SK-N-SH (cell line): Measurements from ENCODE around the gene C1orf159. TPM values are rescaled to one million over a fixed set of nuclear protein-coding genes. Genes with fewer than 3 reads are reported as not detected.
"Not testable (repeated sequence)": the region's sequence is repeated elsewhere in the genome, so short reads cannot be mapped to it uniquely, and the experiment has no call there.

Experiments used
- CTCF ChIA-PET: fragments of 300-600, 350-600 bp; formaldehyde crosslinking; extraction: SDS; loops from one replicate; lab custom pipeline; 2021; lab: Yijun Ruan, JAX
- POLR2A ChIA-PET: fragments of 350-600 bp; sonication (Branson Sonifier 250); formaldehyde crosslinking; extraction: SDS; loops from one replicate; lab custom pipeline; 2020; ENCODE audit warnings: antibody characterized with exemption, inconsistent platforms; lab: Yijun Ruan, JAX
- DNase-seq: peaks from one replicate; pipeline ENCODE4 v3.0.0; 2012
- H2AFZ ChIP-seq: fragments of 200-600 bp; sonication (generic); 2 replicates; pipeline ENCODE4 v1.8.1; 2016; ENCODE audit warnings: antibody characterized with exemption, mild to moderate bottlenecking, low read depth
- H3F3A ChIP-seq: fragments of 200-600 bp; sonication (generic); replicated peaks from 2 replicates; pipeline ENCODE3; 2016; ENCODE audit warnings: antibody characterized with exemption, mild to moderate bottlenecking; ENCODE audit not compliant: insufficient read depth
- H3K27ac ChIP-seq, 2 experiments: fragments of 200-500 bp in 1 of 2; fragments of 200-600 bp in 1 of 2; sonication (Bioruptor generic) in 1 of 2; sonication (generic), shearing (Covaris generic) in 1 of 2; 2 replicates each; pipeline versions ENCODE4 v1.5.1 to v1.6.1; 2014 to 2016; ENCODE audit warnings: low read depth in 2 of 2, inconsistent platforms in 1 of 2, low read length in 1 of 2, mild to moderate bottlenecking in 1 of 2, mixed read lengths in 1 of 2
- H3K27me3 ChIP-seq: fragments of 200-600 bp; sonication (generic), shearing (Covaris generic); 2 replicates; pipeline ENCODE4 v1.6.1; 2016; ENCODE audit warnings: mixed run types; ENCODE audit not compliant: insufficient read depth
- H3K36me3 ChIP-seq, 2 experiments: fragments of 200-500 bp in 1 of 2; fragments of 200-600 bp in 1 of 2; sonication (Bioruptor generic) in 1 of 2; sonication (generic) in 1 of 2; replicated peaks in 1 of 2; 2 replicates each; pipeline versions ENCODE3 to v1.5.1; 2014 to 2016; ENCODE audit warnings: low read length in 1 of 2, mild to moderate bottlenecking in 1 of 2; ENCODE audit not compliant: insufficient read depth in 2 of 2, control insufficient read depth in 1 of 2
- H3K4me1 ChIP-seq, 2 experiments: fragments of 200-500 bp in 1 of 2; fragments of 200-600 bp in 1 of 2; sonication (Bioruptor generic) in 1 of 2; sonication (generic), shearing (Covaris generic) in 1 of 2; 2 replicates each; pipeline versions ENCODE4 v1.5.1 to v1.6.1; 2014 to 2016; ENCODE audit warnings: low read depth in 1 of 2, low read length in 1 of 2, mixed run types in 1 of 2; ENCODE audit not compliant: insufficient read depth in 2 of 2, control insufficient read depth in 1 of 2
- H3K4me2 ChIP-seq: fragments of 200-600 bp; sonication (generic), shearing (Covaris generic); 2 replicates; pipeline ENCODE4 v1.6.1; 2017; ENCODE audit warnings: mixed run types
- H3K4me3 ChIP-seq, 2 experiments: fragments of 200-500 bp in 1 of 2; fragments of 200-600 bp in 1 of 2; sonication (Bioruptor generic) in 1 of 2; sonication (generic), shearing (Covaris generic) in 1 of 2; 2 replicates each; pipeline versions ENCODE4 v1.5.1 to v1.8.1; 2014 to 2016; ENCODE audit warnings: low read depth in 2 of 2, inconsistent platforms in 1 of 2, low read length in 1 of 2, mild to moderate bottlenecking in 1 of 2, mixed read lengths in 1 of 2, moderate library complexity in 1 of 2
- H3K79me2 ChIP-seq: fragments of 200-600 bp; sonication (generic); 2 replicates; pipeline ENCODE4 v1.8.1; 2017; ENCODE audit warnings: mild to moderate bottlenecking; ENCODE audit not compliant: insufficient read depth
- H3K9ac ChIP-seq: fragments of 200-600 bp; sonication (generic); 2 replicates; pipeline ENCODE4 v1.6.1; 2017; ENCODE audit warnings: mixed run types
- H3K9me2 ChIP-seq: fragments of 200-600 bp; sonication (generic); 2 replicates; pipeline ENCODE4 v1.6.1; 2017; ENCODE audit warnings: mixed run types
- H3K9me3 ChIP-seq: fragments of 200-600 bp; sonication (generic); 2 replicates; pipeline ENCODE4 v1.6.1; 2017; ENCODE audit warnings: mixed run types, mild to moderate bottlenecking, moderate library complexity
- H4K20me1 ChIP-seq: fragments of 200-600 bp; sonication (generic); 2 replicates; pipeline ENCODE4 v1.6.1; 2017; ENCODE audit warnings: mild to moderate bottlenecking, mixed run types; ENCODE audit not compliant: insufficient read depth
- ELF1 ChIP-seq: IDR thresholded peaks from 2 replicates; pipeline ENCODE4 v1.4.0; 2012
- FOSL2 ChIP-seq: IDR thresholded peaks from 2 replicates; pipeline ENCODE4 v1.4.0; 2012; ENCODE audit warnings: low read depth, mild to moderate bottlenecking, moderate library complexity, borderline replicate concordance
- FOXJ3 ChIP-seq: sonication (generic); formaldehyde crosslinking; IDR thresholded peaks from 2 replicates; pipeline ENCODE4 v1.5.1; 2020; ENCODE audit warnings: mild to moderate bottlenecking, missing genetic modification reagents
- MEF2A ChIP-seq: IDR thresholded peaks from 2 replicates; pipeline ENCODE4 v1.4.0; 2012; ENCODE audit warnings: low read depth, borderline replicate concordance
- RAD21 ChIP-seq: IDR thresholded peaks from 2 replicates; pipeline ENCODE4 v1.6.1; 2012; ENCODE audit warnings: mild to moderate bottlenecking, low read length
- RFX5 ChIP-seq: IDR thresholded peaks from 2 replicates; pipeline ENCODE4 v1.6.1; 2012; ENCODE audit warnings: mild to moderate bottlenecking, improper control_type of control experiment, low read length
- RXRA ChIP-seq: IDR thresholded peaks from 2 replicates; pipeline ENCODE4 v1.4.0; 2012; ENCODE audit warnings: low read depth, mild to moderate bottlenecking, borderline replicate concordance
- SMC3 ChIP-seq: IDR thresholded peaks from 2 replicates; pipeline ENCODE4 v1.6.1; 2012; ENCODE audit warnings: low read depth, low read length, improper control_type of control experiment
- YY1 ChIP-seq: IDR thresholded peaks from 2 replicates; pipeline ENCODE4 v1.4.0; 2012; ENCODE audit warnings: low read depth, mild to moderate bottlenecking
- WGBS: methylation state at CpG from one replicate; pipeline ENCODE4 v1.1.6; 2017; ENCODE audit warnings: low lambda C conversion rate; 5-methylcytosine and 5-hydroxymethylcytosine counted together
- polyA plus RNA-seq, 3 experiments: library from polyadenylated mRNA; depleted of rRNA; stranded (reverse); fragments of >200 nt; gene quantifications; 2 replicates each; pipeline ENCODE4 v1.2.3, GENCODE V29; 2012
- TF ChIP-seq, protein P1 (sequence below): fragments of 200-600 bp; sonication (generic); IDR thresholded peaks from 2 replicates; pipeline ENCODE4 v1.6.1; 2017; ENCODE audit warnings: antibody characterized with exemption, mild to moderate bottlenecking, moderate library complexity
- TF ChIP-seq, protein P2 (sequence below): fragments of 150-350 bp; IDR thresholded peaks from 2 replicates; pipeline ENCODE4 v1.6.1; 2016; ENCODE audit warnings: mild to moderate bottlenecking, low read depth, low read length
- TF ChIP-seq, protein P3 (sequence below): IDR thresholded peaks from 2 replicates; pipeline ENCODE4; 2012
- TF ChIP-seq, protein P4 (sequence below): fragments of 150-350 bp; IDR thresholded peaks from 2 replicates; pipeline ENCODE4 v1.6.1; 2017; ENCODE audit warnings: antibody characterized with exemption, low read length, low read depth, borderline replicate concordance
- TF ChIP-seq, protein P5 (sequence below): IDR thresholded peaks from 2 replicates; pipeline ENCODE4 v1.4.0; 2012; ENCODE audit warnings: low read depth

The C1orf159 gene
- polyA plus RNA-seq, 1 of the 3 experiments (the other 2 are of a cell fraction) = 10.2 TPM

DNA sequence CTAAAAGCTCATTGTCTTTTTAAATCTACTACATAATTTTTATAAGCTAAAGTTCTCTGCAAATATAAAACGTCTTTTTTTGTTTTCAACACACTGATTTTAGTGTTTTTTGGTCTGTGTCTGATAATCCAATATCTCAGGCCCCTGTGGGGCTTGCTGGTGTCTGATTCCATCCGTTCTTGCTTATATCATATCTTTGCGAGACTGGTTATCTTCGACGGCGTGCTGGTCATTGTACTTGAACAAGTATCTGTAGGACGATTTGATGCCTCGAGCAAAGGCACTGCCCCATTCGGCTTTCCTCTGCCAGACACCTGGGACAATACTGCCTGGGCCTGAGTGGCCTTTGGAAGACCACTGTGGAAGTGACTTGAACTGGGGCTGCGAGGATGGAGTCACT lies 39.4 kb upstream of the C1orf159 start (continued):
- TF ChIP-seq, protein P1, sequence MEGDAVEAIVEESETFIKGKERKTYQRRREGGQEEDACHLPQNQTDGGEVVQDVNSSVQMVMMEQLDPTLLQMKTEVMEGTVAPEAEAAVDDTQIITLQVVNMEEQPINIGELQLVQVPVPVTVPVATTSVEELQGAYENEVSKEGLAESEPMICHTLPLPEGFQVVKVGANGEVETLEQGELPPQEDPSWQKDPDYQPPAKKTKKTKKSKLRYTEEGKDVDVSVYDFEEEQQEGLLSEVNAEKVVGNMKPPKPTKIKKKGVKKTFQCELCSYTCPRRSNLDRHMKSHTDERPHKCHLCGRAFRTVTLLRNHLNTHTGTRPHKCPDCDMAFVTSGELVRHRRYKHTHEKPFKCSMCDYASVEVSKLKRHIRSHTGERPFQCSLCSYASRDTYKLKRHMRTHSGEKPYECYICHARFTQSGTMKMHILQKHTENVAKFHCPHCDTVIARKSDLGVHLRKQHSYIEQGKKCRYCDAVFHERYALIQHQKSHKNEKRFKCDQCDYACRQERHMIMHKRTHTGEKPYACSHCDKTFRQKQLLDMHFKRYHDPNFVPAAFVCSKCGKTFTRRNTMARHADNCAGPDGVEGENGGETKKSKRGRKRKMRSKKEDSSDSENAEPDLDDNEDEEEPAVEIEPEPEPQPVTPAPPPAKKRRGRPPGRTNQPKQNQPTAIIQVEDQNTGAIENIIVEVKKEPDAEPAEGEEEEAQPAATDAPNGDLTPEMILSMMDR = no peak
- TF ChIP-seq, protein P2, sequence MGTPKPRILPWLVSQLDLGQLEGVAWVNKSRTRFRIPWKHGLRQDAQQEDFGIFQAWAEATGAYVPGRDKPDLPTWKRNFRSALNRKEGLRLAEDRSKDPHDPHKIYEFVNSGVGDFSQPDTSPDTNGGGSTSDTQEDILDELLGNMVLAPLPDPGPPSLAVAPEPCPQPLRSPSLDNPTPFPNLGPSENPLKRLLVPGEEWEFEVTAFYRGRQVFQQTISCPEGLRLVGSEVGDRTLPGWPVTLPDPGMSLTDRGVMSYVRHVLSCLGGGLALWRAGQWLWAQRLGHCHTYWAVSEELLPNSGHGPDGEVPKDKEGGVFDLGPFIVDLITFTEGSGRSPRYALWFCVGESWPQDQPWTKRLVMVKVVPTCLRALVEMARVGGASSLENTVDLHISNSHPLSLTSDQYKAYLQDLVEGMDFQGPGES = no peak

DNA sequence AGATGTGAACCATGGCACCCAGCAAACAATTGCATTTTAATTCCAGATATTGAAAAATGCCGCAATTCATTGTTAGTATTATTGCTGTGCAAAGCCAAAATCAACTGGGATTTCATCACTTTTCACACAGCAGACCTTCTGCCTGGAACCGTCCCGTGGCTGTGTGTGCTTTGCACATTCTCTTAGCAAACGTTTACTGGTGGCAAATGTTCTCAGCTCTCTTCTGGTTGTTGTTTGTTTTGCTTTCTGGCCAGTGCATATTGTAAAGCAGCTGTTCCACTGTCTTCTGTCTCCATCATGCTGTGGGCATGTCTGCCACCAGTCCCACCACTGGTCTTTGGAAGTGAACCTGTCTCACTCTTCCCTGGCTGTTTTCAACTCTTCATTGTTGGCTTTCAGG lies 38.0 kb upstream of the C1orf159 start:
- H2AFZ ChIP-seq = no peak overlapping the region
- ChIA-PET CTCF (interaction anchor here (0.6 kb wide), 1 partner anchor 136 kb away, joined by 3 read pairs; no protein-coding TSS in a partner anchor), POLR2A (no interaction called here)
- H3K27me3 ChIP-seq = no peaks in the 10 kb centered on the region
- H3K9me3 ChIP-seq = no peaks in the 10 kb centered on the region
- no peaks in the 10 kb centered on the region for H3K36me3 ChIP-seq
- H4K20me1 ChIP-seq = no peaks in the 10 kb centered on the region
- no peaks in the 10 kb centered on the region for H3K79me2 ChIP-seq
- H3K27ac ChIP-seq = no peak overlapping the region
- DNase-seq = no peak
- no peak overlapping the region for H3K9ac ChIP-seq
- H3K9me2 ChIP-seq = no peaks in the 10 kb centered on the region
- 37% methylated on average over 4 of the region's 4 CpGs for WGBS
- H3F3A ChIP-seq = peaks cover 15% of the 10 kb centered on the region
- H3K4me3 ChIP-seq = no peak overlapping the region
- no peak overlapping the region for H3K4me2 ChIP-seq
- TF ChIP-seq SMC3 (no peak), RFX5 (no peak), RAD21 (no peak), FOSL2 (no peak), RXRA (no peak), MEF2A (no peak), ELF1 (no peak), YY1 (no peak), FOXJ3 (CRISPR knock-in tag) (no peak)
- TF ChIP-seq, protein P1 = no peak
- TF ChIP-seq, protein P3, sequence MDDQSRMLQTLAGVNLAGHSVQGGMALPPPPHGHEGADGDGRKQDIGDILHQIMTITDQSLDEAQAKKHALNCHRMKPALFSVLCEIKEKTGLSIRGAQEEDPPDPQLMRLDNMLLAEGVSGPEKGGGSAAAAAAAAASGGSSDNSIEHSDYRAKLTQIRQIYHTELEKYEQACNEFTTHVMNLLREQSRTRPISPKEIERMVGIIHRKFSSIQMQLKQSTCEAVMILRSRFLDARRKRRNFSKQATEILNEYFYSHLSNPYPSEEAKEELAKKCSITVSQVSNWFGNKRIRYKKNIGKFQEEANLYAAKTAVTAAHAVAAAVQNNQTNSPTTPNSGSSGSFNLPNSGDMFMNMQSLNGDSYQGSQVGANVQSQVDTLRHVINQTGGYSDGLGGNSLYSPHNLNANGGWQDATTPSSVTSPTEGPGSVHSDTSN = no peak
- TF ChIP-seq, protein P4, sequence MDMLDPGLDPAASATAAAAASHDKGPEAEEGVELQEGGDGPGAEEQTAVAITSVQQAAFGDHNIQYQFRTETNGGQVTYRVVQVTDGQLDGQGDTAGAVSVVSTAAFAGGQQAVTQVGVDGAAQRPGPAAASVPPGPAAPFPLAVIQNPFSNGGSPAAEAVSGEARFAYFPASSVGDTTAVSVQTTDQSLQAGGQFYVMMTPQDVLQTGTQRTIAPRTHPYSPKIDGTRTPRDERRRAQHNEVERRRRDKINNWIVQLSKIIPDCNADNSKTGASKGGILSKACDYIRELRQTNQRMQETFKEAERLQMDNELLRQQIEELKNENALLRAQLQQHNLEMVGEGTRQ = no peak
- TF ChIP-seq, protein P5, sequence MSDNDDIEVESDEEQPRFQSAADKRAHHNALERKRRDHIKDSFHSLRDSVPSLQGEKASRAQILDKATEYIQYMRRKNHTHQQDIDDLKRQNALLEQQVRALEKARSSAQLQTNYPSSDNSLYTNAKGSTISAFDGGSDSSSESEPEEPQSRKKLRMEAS = no peak
- H3K4me1 ChIP-seq = peaks cover 0 to 9% of the 10 kb centered on the region in 2 experiments; a peak in 1 of 4 replicates

DNA sequence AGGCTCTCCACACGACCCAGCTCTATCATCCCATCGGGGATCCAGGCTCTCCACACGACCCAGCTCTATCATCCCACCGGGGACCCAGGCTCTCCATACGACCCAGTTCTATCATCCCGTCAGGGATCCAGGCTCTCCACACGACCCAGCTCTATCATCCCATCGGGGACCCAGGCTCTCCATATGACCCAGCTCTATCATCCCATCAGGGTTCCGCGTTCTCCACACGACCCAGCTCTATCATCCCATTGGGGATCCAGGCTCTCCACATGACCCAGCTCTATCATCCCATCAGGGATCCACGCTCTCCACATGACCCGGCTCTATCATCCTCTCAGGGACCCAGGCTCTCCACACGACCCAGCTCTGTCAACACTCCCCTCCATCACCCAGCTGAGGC lies 37.3 kb upstream of the C1orf159 start:
- H3K4me2 ChIP-seq, H3K4me1 ChIP-seq, H3K27ac ChIP-seq, H3K9ac ChIP-seq, H3K79me2 ChIP-seq, H3K9me2 ChIP-seq, H3K36me3 ChIP-seq, H4K20me1 ChIP-seq, POLR2A ChIA-PET, H3K9me3 ChIP-seq, H3K27me3 ChIP-seq, H2AFZ ChIP-seq, H3K4me3 ChIP-seq, DNase-seq: not testable (repeated sequence)
- CTCF ChIA-PET = interaction anchor here (0.6 to 2.6 kb wide), 2 partner anchors 31 to 137 kb away, joined by 3 to 11 read pairs; no protein-coding TSS in a partner anchor
- 62% methylated on average over 13 of the region's 14 CpGs for WGBS
- H3F3A ChIP-seq = peaks cover 15% of the 10 kb centered on the region
